Mucosa of gallbladder (tissue), 1 donor: ENCODE data around the gene TMEM143. TPM values are rescaled to one million over a fixed set of nuclear protein-coding genes. Genes with fewer than 3 reads are reported as not detected.

Source experiments
- DNase-seq: peaks from one replicate; pipeline ENCODE4 v3.0.0-alpha.2; 2020; ENCODE audit warnings: low spot score
- total RNA-seq: library from RNA; stranded (reverse); gene quantifications from one replicate; pipeline ENCODE4 v1.2.1, GENCODE V29; 2021
- donor health status: DM: no; HTN: no; CAD: no.

The TMEM143 gene
- total RNA-seq, 1 donor from 2014 or later, result 18.0 TPM

- no peak for DNase-seq
Observed at GRCh38 chr19:48359123-48359522, 4.6 kb downstream of the TMEM143 start.

GRCh38 chr19:48355365-48355954 is 8.3 kb downstream of the TMEM143 start:
- no peak for DNase-seq

DNA sequence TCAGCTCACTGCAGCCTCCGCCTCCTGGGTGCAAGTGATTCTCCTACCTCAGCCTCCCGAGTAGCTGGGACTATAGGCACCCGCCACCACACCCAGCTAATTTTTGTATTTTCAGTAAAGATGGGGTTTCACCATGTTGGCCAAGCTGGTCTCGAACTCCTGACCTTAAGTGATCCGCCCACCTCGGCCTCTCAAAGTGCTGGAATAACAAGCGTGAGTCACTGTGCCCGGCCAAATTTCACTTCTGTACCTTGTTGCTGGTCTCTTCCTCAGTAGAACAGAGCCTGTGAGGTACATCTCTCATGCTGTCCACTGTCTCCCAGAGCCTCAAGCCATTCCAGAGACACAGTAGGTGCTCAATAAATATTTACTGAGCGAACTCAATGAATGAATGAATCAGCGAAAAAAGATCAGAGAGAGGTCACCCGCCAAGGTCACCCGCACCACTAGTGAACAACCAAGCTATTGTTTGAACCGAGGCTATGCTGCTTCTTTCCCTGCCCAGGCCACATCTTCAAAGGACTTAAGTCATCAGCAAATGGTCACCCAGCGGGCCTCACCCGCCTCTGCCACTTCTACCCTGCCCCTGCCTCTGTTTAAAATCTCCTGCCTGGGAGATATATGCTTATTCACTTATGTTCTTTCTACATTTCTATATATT is 9.3 kb downstream of the TMEM143 start:
- peak; percentile 69 for DNase-seq

- no peak for DNase-seq
Observed at GRCh38 chr19:48353677-48354076, 10.1 kb downstream of the TMEM143 start.

- DNase-seq, result peak; percentile 65
Observed at GRCh38 chr19:48351341-48351752, 12.4 kb downstream of the TMEM143 start.

GRCh38 chr19:48350856-48351255 is 12.9 kb downstream of the TMEM143 start:
- no peak for DNase-seq

DNA sequence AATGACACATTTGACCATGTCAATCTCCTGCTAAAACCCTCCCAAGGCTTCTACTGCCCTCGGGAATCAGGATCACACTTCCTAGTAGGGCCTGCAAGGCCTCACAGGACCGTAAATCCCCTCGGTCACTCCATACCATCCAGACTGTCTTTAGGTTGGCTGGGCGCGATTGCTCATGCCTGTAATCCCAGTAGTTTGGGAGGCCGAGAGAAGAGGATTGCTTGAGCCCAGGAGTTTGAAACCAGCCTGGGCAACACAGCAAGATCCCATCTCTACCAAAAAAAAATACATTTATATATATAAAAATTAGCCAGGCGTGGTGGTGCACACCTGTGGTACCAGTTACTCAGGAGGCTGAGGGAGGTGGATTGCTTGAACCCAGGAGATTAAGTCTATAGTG is 15.0 kb downstream of the TMEM143 start:
- no peak for DNase-seq

- peak; percentile 59 for DNase-seq
Observed at GRCh38 chr19:48348045-48348444, 15.7 kb downstream of the TMEM143 start.

GRCh38 chr19:48346191-48346590 is 17.5 kb downstream of the TMEM143 start:
- DNase-seq, result no peak

GRCh38 chr19:48344892-48345291 is 18.8 kb downstream of the TMEM143 start:
- DNase-seq, result no peak

DNA sequence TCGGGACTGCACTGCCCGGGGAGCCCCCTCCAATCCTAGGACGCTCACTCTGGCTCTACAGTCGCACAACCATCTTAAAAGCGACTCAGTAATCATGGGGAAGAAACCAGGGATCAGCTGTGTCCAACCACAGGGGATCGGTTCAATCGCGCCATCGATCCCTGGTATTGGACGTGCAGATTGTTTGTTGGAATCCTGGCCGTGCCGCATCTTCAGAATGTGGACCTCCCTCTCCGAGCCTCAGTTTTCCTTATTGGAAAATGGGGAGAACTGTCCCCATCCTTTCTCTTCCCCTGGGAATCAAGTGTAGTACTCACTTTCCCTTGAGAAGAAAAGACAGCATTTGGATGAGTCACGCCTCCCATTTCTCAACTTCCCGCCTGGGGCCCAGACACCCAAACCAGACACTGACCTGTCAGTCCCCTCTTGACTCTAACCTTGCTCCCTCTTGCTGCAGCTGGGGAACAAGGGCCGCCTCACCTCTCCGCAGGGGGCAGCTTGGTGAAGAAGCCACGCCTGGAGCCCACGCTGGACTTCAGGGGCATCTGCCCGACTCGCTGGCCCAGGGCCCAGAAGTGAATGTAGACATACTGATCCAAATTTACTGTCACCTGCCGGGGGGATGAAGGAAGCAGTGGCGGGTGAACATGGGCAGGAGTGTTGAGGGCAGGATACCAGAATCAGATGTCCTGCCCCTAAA is 20.7 kb downstream of the TMEM143 start:
- DNase-seq, result no peak

DNA sequence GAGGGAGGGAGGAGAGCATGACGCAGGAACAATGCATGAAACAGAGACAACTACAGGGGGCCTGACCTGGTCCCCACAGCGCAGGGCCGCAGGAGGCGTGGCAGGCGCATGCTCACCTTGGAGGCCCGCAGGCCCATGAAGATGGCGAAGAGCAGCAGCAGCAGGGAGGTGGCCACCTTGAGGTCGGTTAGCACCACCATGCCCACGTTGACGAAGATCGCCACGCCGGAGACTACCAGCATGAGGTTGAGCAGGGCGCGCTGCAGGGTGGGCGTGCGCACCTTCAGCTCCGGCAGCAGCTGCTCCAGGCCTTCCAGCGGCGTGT is 21.4 kb downstream of the TMEM143 start:
- no peak for DNase-seq

DNA sequence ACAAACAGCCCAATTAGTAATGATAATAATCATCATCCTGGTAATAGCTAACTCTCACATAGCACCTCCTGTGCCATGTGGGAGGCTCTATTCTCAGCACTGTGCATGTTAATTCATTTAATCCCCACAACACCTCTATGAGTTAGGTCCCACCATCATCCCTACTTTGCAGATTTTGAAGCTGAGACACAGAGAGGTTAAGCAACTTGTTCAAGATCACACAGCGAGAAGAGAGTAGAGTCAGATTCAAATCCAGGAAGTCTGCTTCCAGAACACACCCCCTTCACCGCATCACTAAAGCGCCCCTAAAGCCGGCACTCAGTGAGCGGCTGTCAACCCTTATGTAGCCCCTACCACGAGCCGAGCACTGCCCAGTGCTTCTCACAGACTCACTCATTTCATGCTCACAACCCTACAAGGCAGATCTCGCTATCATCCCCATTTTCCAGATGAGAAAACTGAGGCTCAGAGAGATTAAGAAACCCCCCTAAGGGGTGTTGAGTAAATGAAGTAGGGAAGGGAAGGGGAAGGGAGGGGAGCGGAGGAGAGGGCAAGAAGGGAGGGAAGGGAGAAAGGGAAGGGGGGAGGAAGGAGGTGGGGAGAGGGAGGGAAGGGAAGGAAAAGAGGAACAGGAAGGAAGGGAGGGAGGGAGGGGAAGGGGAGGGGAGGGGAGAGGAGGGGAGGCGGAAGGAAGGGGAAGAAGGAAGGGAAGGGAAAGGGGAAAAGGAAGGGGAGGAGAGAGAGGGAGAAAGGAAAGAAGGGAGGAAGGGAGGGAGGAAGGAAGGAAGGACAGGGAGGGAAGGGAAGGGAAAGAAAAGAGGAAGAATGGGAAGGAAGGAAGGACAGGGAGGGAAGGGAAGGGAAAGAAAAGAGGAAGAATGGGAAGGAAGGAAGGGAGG is 22.0 kb downstream of the TMEM143 start:
- DNase-seq, result no peak

DNA sequence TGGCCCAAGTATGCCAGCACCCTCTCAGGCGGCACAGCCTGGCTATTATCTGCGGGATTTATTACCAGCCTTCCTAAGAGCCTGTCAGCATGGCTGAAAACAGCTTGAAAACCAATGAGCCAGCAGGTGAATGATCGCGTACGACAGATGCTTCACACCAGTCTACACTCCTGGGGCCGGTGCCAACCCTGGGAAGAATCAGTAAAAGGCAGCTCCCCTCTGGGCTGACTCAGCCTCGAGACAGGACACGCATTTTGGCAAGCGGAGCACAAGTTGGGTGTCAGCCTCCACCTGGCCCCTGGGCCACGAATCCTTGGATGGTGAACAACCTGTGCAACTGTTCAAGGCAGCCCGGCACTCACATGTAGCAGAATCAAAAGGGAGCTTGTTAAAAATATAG is 22.7 kb downstream of the TMEM143 start:
- no peak for DNase-seq

DNA sequence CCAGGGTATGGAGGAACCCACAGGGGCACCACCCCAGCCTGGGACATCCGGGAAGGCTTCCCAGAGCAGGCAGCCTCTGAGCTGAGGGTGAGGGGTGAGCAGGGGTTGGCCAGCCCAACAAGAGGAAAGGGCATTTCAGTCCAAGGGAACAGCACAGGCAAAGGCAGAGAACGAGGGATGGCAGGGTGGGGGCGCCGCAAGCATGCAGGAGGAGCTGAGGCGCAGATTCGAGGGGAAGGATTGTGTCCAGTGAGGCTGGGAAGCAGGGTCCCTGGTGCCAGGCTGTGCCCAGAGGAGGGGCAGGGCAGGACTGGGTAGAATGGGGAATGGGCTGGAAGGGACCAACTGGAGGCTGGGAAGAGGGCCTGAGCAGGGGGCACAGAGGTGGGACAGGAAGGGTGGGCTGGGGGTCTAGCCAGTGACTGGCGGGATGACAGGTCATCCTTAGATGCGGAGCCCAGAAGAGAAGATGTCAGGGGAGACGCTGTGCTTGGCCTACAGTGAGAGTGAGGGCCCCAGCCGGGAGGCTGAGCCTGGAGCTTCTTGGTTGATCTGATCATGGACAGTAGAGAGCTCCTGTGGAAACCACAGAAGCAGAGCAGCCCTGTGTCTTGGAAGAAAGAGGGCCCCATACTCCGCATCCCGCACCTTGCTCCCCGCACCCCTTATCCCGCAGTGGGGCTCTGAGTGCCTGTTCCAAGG is 24.8 kb downstream of the TMEM143 start:
- DNase-seq, result no peak

DNA sequence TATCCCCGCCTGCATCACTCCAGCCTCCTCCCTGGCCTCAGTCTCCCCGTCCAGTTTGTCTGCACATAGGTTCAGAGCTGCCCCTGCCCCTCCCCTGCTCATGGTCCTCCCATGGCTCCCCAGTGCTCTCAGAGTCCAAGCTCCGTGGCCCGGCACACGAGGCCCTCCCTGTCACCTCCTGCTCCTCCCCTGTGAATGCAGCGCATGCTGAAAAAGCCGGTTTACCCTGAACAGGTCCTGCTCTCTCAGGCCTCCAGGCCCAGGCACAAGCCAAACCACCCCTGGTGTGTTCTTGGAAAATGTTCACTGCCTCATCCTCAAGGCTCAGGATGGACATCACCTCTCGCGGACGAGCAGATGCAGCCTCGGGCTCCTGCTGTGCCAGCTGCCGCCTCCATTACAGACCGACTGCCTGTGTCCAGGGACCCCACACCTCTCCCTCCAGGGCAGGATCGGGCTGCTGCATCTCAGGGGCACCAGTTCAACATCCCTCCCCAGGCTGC is 25.4 kb downstream of the TMEM143 start:
- DNase-seq, result no peak

- peak; percentile 91 for DNase-seq
Observed at GRCh38 chr19:48333467-48334384, 30.0 kb downstream of the TMEM143 start.

DNA sequence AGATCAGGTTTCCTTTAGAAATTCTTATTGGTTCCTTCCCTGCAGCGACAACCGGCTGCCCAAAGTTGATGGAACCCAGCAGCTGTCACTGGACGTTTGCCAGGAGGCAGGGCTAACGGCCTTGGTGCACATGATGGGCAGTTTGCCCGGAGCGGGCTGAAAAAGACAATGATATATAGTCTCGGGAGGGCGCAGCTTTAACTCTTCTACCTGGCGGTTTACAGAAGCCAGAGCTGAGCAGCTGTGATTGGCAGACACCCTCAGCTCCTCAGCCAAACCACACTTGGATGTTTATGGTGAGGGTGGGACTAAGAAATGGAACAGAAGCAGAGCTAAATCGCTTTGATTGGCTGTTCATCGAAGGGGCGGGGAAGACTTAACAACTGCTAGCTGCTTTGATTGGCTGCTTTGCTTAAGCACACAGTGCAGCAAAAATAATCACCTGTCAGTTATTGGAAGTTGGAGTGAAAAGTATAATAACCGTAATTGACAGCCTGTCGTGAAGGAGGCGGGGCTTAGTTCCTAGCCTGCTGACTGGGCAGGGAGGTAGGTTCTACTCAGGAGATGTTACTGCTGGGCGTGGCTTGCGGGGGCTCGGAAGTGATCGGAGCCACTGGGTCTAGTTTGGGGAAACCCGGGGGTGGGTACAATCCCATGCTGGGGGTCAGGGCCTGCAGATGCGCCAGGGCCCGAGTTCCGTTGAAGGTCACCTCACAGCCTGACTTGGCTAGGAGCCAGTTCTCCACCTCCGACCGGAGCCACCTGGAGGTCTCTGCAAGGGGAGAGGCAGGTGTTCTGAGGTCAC is 30.9 kb downstream of the TMEM143 start:
- peak; percentile 94 for DNase-seq

- DNase-seq, result no peak
Observed at GRCh38 chr19:48332351-48332661, 31.4 kb downstream of the TMEM143 start.
